Measurements from ENCODE around the gene KSR1.

- TF ChIP-seq CTCF (IDR thresholded peaks at IDR 0.05), result no peak
- no peak for TF ChIP-seq EP300 (IDR thresholded peaks at IDR 0.05)
- TF ChIP-seq POLR2A (IDR thresholded peaks at IDR 0.05), result no peak
These were observed 47.4 kb downstream of the KSR1 start for GRCh38 chr17:27503611-27504010.

Data from upper lobe of left lung (tissue), 4 donors.